ENCODE results near the gene FOCAD.

FOCAD gene

DNA sequence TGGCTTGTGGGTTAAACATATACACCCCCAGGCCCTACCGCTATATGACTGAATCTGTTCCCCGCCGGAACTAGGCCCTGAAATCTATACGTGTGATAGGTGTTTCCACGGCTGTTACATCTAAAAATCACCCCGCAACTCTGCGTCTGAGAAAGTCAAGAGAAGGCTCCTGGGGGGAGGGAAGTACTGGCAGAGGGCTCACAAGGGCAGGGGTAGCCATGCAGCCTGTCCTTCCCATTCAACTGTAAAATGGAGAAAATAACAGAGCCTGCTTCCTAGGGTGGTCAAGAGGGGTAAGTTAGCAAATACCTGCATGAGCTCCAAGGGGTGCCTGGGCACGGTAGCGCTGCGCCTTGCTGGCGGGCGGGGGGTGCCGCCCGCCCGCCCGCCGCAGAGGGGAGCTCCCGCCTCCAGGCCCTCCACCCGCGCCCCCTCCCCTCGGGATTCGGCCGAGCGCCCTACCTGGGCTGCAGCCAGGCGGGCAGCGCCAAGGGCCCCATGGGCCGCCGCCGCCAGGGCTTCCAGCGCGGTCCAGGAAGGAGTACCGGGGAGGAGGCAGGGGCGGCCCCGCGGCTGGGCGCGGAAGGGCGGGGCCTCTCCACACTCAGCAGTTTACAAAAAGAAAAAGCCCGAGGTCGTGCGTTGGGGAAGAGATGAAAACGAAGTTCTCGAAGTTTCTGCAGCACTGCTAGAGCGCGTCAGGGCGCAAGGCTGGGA is 347.2 kb downstream of the FOCAD start, which contains the start of gene HACD4:
TSS of gene HACD4 (minus strand) at position 550 of the 717 bp plus-strand sequence. CDS start at position 500, 50 bp downstream.
- peak; percentile 64 to 65 for DNase-seq

DNA sequence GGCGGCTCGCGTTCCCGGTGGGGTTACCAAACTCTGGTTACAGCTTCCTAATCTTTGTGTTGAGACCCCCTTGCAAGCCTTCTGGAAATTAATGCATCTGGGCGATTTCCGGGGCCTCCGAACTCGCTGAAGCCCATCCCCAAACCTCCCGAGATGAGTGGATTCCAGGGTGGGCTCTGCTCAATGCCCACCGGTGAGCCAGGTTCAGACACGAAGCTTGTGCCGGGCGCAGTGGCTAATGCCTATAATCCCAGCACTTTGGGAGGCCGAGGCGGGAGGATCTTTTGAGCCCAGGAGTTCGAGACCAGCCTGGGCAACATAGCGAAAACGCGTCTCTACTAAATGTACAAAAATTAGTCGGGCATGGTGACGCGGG is 347.7 kb downstream of the FOCAD start:
- no peak for DNase-seq

DNA sequence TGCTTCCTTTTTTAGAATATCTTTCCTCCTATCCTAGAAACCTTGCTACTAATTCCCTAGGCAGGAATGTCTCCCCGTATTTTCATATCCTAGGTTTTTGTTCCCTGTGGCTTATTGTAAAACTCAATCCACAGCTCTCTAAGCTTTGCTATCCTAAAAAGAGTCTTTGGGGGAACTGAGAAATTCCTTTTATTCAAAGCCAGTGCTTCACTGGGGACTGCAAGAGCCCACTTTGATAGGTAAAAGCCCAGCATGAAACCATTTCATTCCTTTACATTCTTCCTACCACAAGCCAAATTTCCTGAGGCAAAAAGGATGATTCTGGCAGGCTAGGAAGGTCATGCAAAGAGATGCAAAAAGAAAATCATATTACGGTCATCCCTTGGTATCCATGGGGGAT is 353.2 kb downstream of the FOCAD start:
- no peak for DNase-seq

DNA sequence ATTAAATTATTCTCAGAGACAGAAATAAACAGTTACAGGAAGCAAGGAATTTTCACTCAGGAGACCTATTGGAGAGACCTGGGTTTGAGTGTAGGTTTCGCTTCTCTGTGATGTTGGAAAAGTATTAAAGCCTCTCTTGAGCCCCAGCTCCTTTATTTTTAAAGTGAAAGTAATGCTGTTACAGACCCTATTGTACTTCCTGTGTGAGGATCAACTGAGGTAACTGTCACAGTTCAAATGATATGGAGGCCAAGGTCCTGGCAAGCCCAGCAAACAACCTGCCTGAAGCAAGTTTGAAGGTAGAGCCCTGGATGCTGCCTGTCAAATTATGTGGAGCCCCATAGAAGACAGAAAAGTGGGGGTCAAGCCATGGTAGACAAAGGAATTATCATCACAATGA is 355.2 kb downstream of the FOCAD start:
- DNase-seq = no peak

DNA sequence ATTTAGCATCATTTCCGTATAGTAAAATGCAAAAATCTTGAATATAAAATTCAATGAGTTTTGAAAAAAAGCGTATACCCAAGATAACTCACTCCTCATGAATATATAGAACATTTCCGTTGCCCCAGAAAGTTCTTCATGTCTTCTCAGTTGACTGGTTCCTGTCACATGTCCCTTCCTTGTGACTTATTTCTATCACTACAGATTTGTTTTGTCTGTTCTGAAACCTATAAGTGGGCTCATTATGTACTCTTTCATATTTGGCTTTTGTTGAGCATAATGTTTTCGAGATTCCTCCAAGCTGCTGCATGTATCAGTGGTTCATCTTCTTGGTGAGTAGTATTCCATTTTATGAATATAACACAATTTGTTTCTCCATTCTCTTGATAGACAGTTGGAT is 358.4 kb downstream of the FOCAD start:
- DNase-seq = no peak

DNA sequence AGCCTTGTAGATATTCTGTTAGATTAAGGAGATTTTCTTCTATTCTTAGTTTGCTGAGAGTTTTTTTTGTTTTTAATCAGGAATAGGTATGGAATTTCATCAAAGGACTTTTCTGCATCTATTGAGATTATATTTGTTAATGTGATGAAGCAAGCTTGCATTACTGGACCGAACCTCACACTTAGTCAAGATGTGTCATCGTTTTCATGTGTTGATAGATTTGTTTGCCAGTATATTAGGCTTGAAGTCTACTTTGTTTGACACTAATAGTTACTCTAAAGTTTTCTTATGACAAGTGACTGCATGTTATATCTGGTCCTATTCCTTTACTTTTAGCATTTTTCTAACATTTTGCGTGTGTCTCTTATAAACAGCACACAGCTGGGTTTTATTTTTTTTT is 359.8 kb downstream of the FOCAD start:
- no peak for DNase-seq
